ENCODE measurements around the gene RCSD1. TPM values are rescaled to one million over a fixed set of nuclear protein-coding genes. Genes with fewer than 3 reads are reported as not detected.

The RCSD1 gene
- total and polyA plus RNA-seq, 2 of the 4 experiments (the other 2 are of a cell fraction) = 0.03 TPM; not detected in 1

- Histone ChIP-seq H4K8ac (ENCODE audit: low read depth in 2 of 2, low read length in 2 of 2) (no peak overlapping the region), H4K5ac (ENCODE audit: low read depth, low read length) (no peak overlapping the region), H2BK20ac (ENCODE audit: low read depth, low read length) (no peak overlapping the region), H3K56ac (ENCODE audit: extremely low read depth, insufficient read depth, low read length) (no peak overlapping the region), H3K4me1 (ENCODE audit: control insufficient read depth, insufficient read depth, low read length) (peaks cover 5% of the 10 kb centered on the region), H2BK5ac (ENCODE audit: low read depth, low read length, poor library complexity, severe bottlenecking) (no peak overlapping the region), H3K27me3 (ENCODE audit: control insufficient read depth, insufficient read depth, low read length) (peaks cover 8% of the 10 kb centered on the region), H2BK120ac (ENCODE audit: low read depth, low read length) (no peak overlapping the region), H4K20me1 (ENCODE audit: insufficient read depth, low read length) (no peaks in the 10 kb centered on the region), H3K27ac (ENCODE audit: insufficient read depth, low read length) (no peak overlapping the region), H4K91ac (ENCODE audit: insufficient read depth, low read depth, low read length) (no peak overlapping the region), H3K9ac (ENCODE audit: low read depth, low read length) (no peak overlapping the region), H3K18ac (ENCODE audit: low read depth, low read length) (no peak overlapping the region), H3K36me3 (ENCODE audit: control insufficient read depth, insufficient read depth, low read length) (no peaks in the 10 kb centered on the region), H2BK15ac (ENCODE audit: low read depth, low read length) (no peak overlapping the region), H2AFZ (replicated peaks; ENCODE audit: low read length, poor library complexity) (no peak overlapping the region), H3K14ac (replicated peaks; ENCODE audit: low read depth, low read length) (no peak overlapping the region), H2AK5ac (ENCODE audit: low read depth, low read length) (no peak overlapping the region), H3K4me2 (ENCODE audit: low read depth, low read length) (no peak overlapping the region), H3K23ac (ENCODE audit: low read depth, low read length) (no peak overlapping the region), H3K9me3 (ENCODE audit: control insufficient read depth, insufficient read depth, low read length) (no peaks in the 10 kb centered on the region), H3K79me1 (ENCODE audit: low read depth in 1 of 2, low read length in 2 of 2) (no peaks in the 10 kb centered on the region), H2AK9ac (replicated peaks; ENCODE audit: low read depth, low read length, poor library complexity) (no peak overlapping the region), H3K4me3 (ENCODE audit: insufficient read depth, low read depth, low read length) (no peak overlapping the region), H3K4ac (ENCODE audit: low read depth, low read length) (no peak overlapping the region), H3K9me1 (ENCODE audit: insufficient read depth, low read length) (peaks cover 3% of the 10 kb centered on the region; the same call in 1 of the 2 replicates)
- DNase-seq = no peak
- no peak for TF ChIP-seq FOS (IDR thresholded peaks at IDR 0.05; ENCODE audit: low read depth, low read length)
- no peak for TF ChIP-seq POLR2A (IDR thresholded peaks at IDR 0.05; ENCODE audit: low read depth, low read length)
- TF ChIP-seq USF2 (IDR thresholded peaks at IDR 0.05; ENCODE audit: low read depth, low read length) = no peak
- TF ChIP-seq MXI1 (IDR thresholded peaks at IDR 0.05; ENCODE audit: borderline replicate concordance, low read depth, low read length) = no peak
- no peak for TF ChIP-seq CHD1 (IDR thresholded peaks at IDR 0.05; ENCODE audit: low read depth, low read length)
- TF ChIP-seq NFE2L2 (IDR thresholded peaks at IDR 0.05; ENCODE audit: low read depth, low read length) = no peak
- no peak for TF ChIP-seq RAD21 (IDR thresholded peaks at IDR 0.05; ENCODE audit: low read length)
- TF ChIP-seq, protein P1, sequence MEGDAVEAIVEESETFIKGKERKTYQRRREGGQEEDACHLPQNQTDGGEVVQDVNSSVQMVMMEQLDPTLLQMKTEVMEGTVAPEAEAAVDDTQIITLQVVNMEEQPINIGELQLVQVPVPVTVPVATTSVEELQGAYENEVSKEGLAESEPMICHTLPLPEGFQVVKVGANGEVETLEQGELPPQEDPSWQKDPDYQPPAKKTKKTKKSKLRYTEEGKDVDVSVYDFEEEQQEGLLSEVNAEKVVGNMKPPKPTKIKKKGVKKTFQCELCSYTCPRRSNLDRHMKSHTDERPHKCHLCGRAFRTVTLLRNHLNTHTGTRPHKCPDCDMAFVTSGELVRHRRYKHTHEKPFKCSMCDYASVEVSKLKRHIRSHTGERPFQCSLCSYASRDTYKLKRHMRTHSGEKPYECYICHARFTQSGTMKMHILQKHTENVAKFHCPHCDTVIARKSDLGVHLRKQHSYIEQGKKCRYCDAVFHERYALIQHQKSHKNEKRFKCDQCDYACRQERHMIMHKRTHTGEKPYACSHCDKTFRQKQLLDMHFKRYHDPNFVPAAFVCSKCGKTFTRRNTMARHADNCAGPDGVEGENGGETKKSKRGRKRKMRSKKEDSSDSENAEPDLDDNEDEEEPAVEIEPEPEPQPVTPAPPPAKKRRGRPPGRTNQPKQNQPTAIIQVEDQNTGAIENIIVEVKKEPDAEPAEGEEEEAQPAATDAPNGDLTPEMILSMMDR (conservative IDR thresholded peaks at IDR 0.05; ENCODE audit: low read depth, low read length) = no peak
- TF ChIP-seq MAFK (IDR thresholded peaks at IDR 0.05; ENCODE audit: low read depth, low read length) = no peak
- TF ChIP-seq SMC3 (IDR thresholded peaks at IDR 0.05; ENCODE audit: low read depth, low read length) = no peak
- no peak for TF ChIP-seq MAZ (IDR thresholded peaks at IDR 0.05; ENCODE audit: borderline replicate concordance, low read depth, low read length)
- TF ChIP-seq CEBPB (IDR thresholded peaks at IDR 0.05; ENCODE audit: low read depth, low read length) = no peak
- no peak for TF ChIP-seq ELK1 (IDR thresholded peaks at IDR 0.05; ENCODE audit: borderline replicate concordance, low read depth, low read length)
- no peak for TF ChIP-seq RFX5 (IDR thresholded peaks at IDR 0.05; ENCODE audit: low read depth, low read length)
- TF ChIP-seq BHLHE40 (IDR thresholded peaks at IDR 0.05; ENCODE audit: low read depth, low read length) = no peak
- TF ChIP-seq RCOR1 (IDR thresholded peaks at IDR 0.05; ENCODE audit: insufficient replicate concordance, low read length) = no peak
- ChIA-PET POLR2A (ENCODE audit: unreplicated experiment) (no interaction called here), CTCF (interaction anchor here (0.7 kb wide), 1 partner anchor 50 kb away, joined by 3 read pairs; no protein-coding TSS in a partner anchor)
- no peak for ATAC-seq (ENCODE audit: low read depth)
- no TSS peak for BruUV-seq (replicated peaks)
- WGBS, 2 experiments (ENCODE audit: extremely low coverage in 2 of 2, insufficient read length in 1 of 2) = 69% methylated on average over 5 of the region's 6 CpGs; no CpG with 5 or more reads in 1 of the 2 experiments
- in situ Hi-C loops (cut with MboI; ENCODE audit: low sequenced_read_pairs) (no loop called here), dilution Hi-C loops (cut with HindIII; ENCODE audit: low sequenced_read_pairs, unreplicated experiment) (no loop called here), intact Hi-C loops (cut with micrococcal nuclease) (no loop called here)
These were observed 38.1 kb downstream of the RCSD1 start for GRCh38 chr1:167668108-167668507.

All from IMR-90 (cell line).